Brain microvascular endothelial cell (primary cell): ENCODE data around the gene FAM81A.

Experiments
- DNase-seq: peaks from one replicate; pipeline ENCODE4 v3.0.0-alpha.2; 2020
- H3K27ac ChIP-seq: fragments of 250-450 bp; sonication (Bioruptor Pico); 2 replicates; pipeline ENCODE4 v1.5.1; 2020; ENCODE audit warnings: mild to moderate bottlenecking, moderate library complexity
- H3K27me3 ChIP-seq: fragments of 250-450 bp; sonication (Bioruptor Pico); replicated peaks from 2 replicates; pipeline ENCODE4 v1.5.1; 2020; ENCODE audit warnings: mild to moderate bottlenecking
- H3K36me3 ChIP-seq: fragments of 250-450 bp; sonication (Bioruptor Pico); replicated peaks from 2 replicates; pipeline ENCODE4 v1.5.1; 2020; ENCODE audit warnings: mild to moderate bottlenecking
- H3K4me3 ChIP-seq: 2 replicates; pipeline ENCODE4 v1.5.1; 2011; ENCODE audit warnings: low read depth, mild to moderate bottlenecking, control low read depth, low read length, moderate library complexity
- in situ Hi-C: cut with HindIII; loops from 2 replicates; pipeline ENCODE4 v1.10.0; 2017; ENCODE audit warnings: low sequenced_read_pairs, low pct_ligation_motif_present
- TF ChIP-seq, protein P1 (sequence below): IDR thresholded peaks from 2 replicates; pipeline ENCODE4 v1.5.1; 2011; ENCODE audit warnings: low read depth, mild to moderate bottlenecking, moderate library complexity, low read length, control low read depth, inconsistent platforms; ENCODE audit errors: missing control alignments

Gene FAM81A

GRCh38 chr15:59405079-59405478 lies 32.9 kb upstream of the FAM81A start:
- no peak overlapping the region for H3K4me3 ChIP-seq
- H3K27ac ChIP-seq: no peak overlapping the region
- TF ChIP-seq, protein P1, sequence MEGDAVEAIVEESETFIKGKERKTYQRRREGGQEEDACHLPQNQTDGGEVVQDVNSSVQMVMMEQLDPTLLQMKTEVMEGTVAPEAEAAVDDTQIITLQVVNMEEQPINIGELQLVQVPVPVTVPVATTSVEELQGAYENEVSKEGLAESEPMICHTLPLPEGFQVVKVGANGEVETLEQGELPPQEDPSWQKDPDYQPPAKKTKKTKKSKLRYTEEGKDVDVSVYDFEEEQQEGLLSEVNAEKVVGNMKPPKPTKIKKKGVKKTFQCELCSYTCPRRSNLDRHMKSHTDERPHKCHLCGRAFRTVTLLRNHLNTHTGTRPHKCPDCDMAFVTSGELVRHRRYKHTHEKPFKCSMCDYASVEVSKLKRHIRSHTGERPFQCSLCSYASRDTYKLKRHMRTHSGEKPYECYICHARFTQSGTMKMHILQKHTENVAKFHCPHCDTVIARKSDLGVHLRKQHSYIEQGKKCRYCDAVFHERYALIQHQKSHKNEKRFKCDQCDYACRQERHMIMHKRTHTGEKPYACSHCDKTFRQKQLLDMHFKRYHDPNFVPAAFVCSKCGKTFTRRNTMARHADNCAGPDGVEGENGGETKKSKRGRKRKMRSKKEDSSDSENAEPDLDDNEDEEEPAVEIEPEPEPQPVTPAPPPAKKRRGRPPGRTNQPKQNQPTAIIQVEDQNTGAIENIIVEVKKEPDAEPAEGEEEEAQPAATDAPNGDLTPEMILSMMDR: no peak
- in situ Hi-C loops: no loop called here
- H3K27me3 ChIP-seq: no peaks in the 10 kb centered on the region
- no peak for DNase-seq
- H3K36me3 ChIP-seq: no peaks in the 10 kb centered on the region

GRCh38 chr15:59406446-59406845 lies 31.5 kb upstream of the FAM81A start:
- H3K4me3 ChIP-seq: no peak overlapping the region
- in situ Hi-C loops: no loop called here
- TF ChIP-seq, protein P1: no peak
- H3K36me3 ChIP-seq: no peaks in the 10 kb centered on the region
- no peaks in the 10 kb centered on the region for H3K27me3 ChIP-seq
- DNase-seq: no peak
- H3K27ac ChIP-seq: no peak overlapping the region

DNA sequence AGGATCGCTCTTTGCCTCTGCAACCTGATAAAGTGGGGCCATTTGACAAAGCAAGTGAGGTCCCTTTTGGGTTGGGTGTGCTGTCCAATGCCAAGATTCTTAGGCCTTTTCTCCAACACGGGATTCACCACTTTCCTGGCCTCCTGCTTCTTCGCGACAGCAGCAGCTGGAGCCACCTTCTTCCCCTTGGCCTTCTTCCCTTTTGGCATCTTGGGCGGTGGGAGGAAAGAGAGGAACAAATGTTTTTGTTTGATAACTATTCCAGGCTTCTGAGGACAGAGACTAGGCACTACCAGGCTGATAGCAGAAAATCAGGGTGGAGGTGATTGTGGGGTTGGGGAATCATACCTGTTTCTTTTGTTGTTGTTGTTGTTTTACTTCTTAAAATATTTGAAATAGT lies 30.0 kb upstream of the FAM81A start:
- no peaks in the 10 kb centered on the region for H3K27me3 ChIP-seq
- in situ Hi-C loops: no loop called here
- no peak for DNase-seq
- TF ChIP-seq, protein P1: no peak
- no peaks in the 10 kb centered on the region for H3K36me3 ChIP-seq
- H3K4me3 ChIP-seq: no peak overlapping the region
- H3K27ac ChIP-seq: no peak overlapping the region

DNA sequence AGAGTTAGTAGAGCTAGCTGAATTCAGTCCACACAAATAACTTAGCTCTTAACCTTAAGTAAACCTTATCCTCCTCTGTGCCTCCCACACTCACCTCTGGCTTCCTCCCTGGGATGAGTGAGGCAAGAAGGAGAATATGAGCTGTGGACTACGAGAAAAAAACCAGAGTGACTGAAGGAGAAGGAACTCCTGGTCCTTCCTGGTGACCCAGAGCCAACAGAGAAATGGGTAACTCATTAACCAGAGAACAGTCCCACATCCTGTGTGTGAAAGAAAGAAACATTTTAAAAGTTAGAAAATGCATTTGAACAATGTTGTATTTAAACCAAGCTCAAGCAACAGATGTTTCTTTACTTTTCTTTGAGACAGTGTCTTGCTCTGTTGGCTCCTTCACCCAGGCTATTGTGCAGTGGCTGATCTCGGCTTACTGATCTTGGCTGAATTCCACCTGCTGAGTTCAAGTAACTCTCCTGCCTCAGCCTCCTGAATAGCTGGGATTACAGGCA lies 27.5 kb upstream of the FAM81A start:
- in situ Hi-C loops: no loop called here

DNA sequence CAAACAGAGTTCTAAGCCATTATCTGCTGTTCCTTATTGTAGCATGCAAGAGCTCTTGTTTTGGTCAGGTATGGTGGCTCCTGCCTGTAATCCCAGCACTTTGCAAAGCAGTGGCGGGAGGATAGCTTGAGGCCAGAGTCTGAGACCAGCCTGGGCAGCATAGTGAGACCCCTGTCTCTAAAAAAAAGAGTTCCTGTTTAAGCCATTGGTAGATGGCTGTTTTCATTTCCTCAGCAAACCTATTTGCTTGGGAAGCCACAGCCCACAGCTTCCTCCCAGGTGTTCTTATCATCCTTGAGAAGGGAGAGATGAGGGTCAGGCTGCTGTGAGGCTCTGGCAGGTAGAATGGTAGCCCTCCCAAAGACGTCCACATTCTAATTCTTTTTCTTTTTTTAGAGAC lies 24.4 kb upstream of the FAM81A start:
- in situ Hi-C loops: no loop called here
- Histone ChIP-seq H3K4me3 (no peak overlapping the region), H3K27ac (no peak overlapping the region), H3K27me3 (no peaks in the 10 kb centered on the region), H3K36me3 (no peaks in the 10 kb centered on the region)
- TF ChIP-seq, protein P1: no peak
- DNase-seq: no peak

More for the DNA sequence above, 27.5 kb upstream of the FAM81A start:
- Histone ChIP-seq H3K4me3 (no peak overlapping the region), H3K27me3 (no peaks in the 10 kb centered on the region), H3K36me3 (no peaks in the 10 kb centered on the region), H3K27ac (no peak overlapping the region)
- TF ChIP-seq, protein P1: no peak
- no peak for DNase-seq

- TF ChIP-seq, protein P1: no peak
- H3K27me3 ChIP-seq: no peaks in the 10 kb centered on the region
- H3K27ac ChIP-seq: no peak overlapping the region
- no peak for DNase-seq
- in situ Hi-C loops: no loop called here
- no peak overlapping the region for H3K4me3 ChIP-seq
- H3K36me3 ChIP-seq: no peaks in the 10 kb centered on the region
Measured at GRCh38 chr15:59416816-59417215, 21.2 kb upstream of the FAM81A start.
